Subcutaneous adipose tissue (tissue), 4 donors: Measurements from ENCODE around the gene DNAJB14. TPM values are rescaled to one million over a fixed set of nuclear protein-coding genes. Genes with fewer than 3 reads are reported as not detected.

Experiments used
- total RNA-seq, 4 donors: library from RNA; depleted of rRNA; stranded (reverse); fragments of >200 nt; gene quantifications; one replicate each; pipeline ENCODE4 v1.1.0, GENCODE V29; 2016
- TF ChIP-seq, protein P1 (sequence below): fragments of 450-650 bp; IDR thresholded peaks from one replicate; pipeline ENCODE4 v1.5.1; 2016; ENCODE audit warnings: low read depth, mild to moderate bottlenecking, control low read depth, antibody characterized with exemption, moderate library complexity

The DNAJB14 gene
- total RNA-seq, 4 donors from 2014 or later = 35.9 to 63.1 (median 41.7) TPM

DNA sequence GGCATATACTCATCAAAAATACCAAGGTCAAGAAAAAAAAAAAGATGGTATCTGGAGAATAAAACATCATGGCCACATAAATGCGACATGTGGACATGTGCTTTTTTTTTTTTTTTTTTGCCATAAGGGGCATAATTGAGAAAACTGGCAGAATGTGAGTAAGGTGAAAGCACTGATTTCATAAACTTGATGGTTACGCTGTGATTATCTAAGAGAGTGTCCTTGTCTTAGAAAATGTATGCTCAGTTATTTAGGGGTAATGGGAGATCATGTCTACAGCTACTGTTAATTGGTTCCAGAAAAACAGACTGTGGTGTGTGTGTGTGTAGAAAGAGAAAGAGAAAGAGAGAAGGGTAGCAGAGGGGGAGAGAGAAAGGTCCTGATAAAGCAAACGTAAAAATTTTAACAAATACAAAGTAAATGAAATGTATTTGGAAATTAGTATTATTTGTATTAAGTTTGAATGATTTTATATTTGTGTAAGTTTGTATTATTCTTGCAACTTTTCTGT lies 8.1 kb downstream of the DNAJB14 start:
- TF ChIP-seq, protein P1, sequence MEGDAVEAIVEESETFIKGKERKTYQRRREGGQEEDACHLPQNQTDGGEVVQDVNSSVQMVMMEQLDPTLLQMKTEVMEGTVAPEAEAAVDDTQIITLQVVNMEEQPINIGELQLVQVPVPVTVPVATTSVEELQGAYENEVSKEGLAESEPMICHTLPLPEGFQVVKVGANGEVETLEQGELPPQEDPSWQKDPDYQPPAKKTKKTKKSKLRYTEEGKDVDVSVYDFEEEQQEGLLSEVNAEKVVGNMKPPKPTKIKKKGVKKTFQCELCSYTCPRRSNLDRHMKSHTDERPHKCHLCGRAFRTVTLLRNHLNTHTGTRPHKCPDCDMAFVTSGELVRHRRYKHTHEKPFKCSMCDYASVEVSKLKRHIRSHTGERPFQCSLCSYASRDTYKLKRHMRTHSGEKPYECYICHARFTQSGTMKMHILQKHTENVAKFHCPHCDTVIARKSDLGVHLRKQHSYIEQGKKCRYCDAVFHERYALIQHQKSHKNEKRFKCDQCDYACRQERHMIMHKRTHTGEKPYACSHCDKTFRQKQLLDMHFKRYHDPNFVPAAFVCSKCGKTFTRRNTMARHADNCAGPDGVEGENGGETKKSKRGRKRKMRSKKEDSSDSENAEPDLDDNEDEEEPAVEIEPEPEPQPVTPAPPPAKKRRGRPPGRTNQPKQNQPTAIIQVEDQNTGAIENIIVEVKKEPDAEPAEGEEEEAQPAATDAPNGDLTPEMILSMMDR = no peak

DNA sequence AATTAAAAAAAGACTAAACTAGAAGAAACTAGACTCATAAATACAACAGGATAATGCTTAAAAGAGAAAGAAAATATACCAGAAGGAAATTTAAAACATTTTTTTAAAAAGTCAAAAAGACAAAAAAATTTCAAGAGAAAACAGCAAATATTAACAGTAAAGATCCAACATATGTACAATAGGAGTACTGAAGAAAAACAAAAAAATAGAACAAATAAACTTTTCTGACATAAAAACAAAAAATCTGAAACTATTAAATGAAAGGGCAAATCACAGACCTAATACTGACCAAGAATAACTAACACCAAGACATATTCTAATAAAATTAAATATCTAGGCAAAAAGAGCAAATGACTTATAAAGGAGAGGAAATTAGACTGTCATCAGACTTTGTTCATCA lies 11.5 kb downstream of the DNAJB14 start:
- TF ChIP-seq, protein P1 = no peak

DNA sequence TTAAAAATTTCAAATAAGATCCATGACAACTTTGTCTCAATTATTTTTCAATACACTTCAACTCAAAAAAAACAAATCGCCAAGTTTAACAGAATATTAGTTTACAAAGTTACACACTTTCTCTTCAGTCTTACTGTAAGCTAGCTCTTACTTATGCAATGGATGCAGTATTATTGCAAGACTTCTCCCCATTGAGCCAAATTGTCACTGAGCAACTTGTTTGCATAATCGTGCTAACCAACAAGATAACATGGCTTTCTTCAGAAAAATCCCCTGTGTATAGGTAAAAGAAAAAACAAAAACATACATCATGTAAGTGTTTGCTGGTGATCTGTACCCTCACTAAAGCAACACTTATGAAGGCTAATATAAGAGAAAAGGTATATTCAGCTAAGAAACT lies 18.9 kb downstream of the DNAJB14 start:
- TF ChIP-seq, protein P1 = no peak

DNA sequence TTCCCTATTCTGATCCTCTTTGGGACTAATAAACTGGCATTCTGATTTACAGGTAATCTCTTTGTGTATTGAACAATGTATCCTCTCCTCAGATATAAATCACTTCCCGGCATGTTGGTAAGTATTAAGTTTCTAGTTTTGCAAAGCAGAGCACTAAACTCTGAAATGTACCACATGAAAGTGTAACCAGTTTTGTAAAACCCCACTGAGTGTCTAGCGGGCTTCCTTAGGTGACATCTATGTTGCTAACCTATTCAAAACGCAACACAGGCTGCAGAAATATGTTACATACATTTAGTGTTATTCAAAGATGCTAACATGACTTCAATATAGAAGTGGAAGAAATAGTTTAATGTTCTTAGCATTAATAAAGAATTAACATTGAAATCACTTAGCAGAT lies 25.2 kb downstream of the DNAJB14 start:
- TF ChIP-seq, protein P1 = no peak

DNA sequence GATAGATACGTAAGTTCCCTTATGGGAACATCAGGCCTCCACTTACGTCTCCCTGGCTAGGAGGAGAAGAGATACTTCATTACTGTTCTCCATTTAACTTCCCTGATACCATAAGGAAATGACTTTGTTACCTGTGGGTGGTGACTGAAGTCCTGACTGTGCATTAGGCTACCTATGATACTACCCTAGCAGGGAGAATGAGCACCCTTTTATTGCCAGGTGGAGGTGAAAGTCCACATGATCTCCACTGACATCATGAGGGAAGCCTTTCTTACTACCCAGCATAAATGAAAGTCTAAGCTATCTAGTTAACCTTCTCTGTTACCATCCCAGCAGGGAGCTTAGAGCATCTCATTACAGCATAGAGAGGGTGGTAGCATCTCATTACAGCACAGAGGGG lies 27.8 kb downstream of the DNAJB14 start:
- TF ChIP-seq, protein P1 = no peak

DNA sequence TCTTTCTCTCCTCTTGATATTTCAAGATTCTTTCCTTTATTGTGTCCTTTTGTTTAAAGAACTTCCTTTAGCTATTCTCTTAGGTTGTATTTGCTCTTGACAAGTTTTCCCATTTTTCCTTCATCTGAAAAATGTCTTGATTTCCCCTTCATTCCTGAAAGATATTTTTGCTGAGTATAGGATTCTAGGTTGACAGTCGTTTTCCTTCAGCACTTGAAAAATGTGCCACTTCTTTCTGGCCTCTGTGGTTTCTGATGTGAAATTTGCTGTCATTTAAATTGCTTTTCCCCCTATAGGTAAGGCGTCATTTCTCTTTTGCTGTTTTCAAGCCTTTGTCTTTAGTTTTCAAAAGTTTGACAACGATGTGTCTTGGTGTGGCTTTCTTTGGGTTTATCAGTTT lies 28.8 kb downstream of the DNAJB14 start:
- TF ChIP-seq, protein P1 = no peak

DNA sequence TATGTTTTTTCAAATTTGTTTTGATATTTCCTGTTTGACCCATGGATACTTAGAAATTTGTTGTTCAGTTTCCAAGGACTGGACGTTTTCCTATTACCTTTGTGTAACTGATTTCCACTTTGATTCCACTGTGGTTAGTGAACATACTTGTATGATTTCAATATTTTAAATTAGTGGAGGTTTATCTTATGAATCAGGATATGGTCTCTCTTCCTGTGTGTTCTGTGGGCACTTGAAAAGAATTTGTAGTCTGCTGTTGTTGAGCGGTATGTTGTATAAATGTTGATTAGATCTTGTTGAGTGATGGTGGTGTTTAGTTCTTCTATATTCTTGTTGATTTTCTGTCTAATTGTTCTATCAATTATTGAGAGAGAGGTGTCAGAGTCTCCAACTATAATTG lies 31.0 kb downstream of the DNAJB14 start:
- TF ChIP-seq, protein P1 = no peak
